ENCODE data around the gene CBY3. TPM values are rescaled to one million over a fixed set of nuclear protein-coding genes. Genes with fewer than 3 reads are reported as not detected.

CBY3 gene
- total RNA-seq, result 0.23 TPM in 1 of 2 replicates, not detected in the other

GRCh38 chr5:179680780-179681401 is at the start of gene CBY3:
Gene CBY3, minus strand, starts transcription at chr5:179681034. Its CDS starts 116 bp downstream, at chr5:179680918.

DNA sequence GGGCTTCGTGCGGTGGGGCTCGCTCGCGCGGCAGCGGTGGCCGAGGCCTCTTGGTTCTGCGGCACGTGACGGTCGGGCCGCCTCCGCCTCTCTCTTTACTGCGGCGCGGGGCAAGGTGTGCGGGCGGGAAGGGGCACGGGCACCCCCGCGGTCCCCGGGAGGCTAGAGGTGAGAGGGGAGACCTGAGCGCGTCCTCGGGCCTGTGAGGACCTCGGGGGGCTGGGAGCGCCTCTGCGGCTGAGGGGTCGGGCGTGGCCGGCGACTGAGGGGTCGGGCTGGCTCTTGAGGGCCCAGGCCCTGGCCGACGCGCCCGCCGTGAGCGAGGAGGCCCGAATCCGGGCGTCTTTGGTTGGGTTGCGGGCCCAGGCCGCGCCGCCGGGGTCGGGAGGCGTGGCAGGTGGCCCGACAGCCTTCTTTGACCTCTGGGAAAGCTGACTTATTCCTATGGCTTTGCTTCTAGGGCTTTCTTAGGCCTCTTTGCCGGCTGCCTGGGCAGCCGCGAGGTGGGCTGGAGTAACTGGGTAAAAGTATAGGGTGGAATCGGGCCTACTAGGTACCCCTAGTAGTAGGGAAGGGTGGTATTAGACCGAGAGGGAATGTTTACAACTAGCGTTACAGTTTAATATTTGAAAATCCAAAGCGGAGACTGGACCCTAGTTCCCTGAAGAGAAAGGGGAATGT is 18.2 kb upstream of the CBY3 start, which contains the start of gene CANX:
Gene CANX, plus strand, starts transcription at position 33 of the 681 bp plus-strand sequence. CDS start 6,715 bp downstream, outside the sequence.

Other genes starting within 250 kb of the CBY3 start
- gene RUFY1, start 130.5 kb downstream of the CBY3 start, total RNA-seq, result 45.4 and 63.3 TPM in 2 replicates
- 443 and 574 TPM in 2 replicates for gene HNRNPH1, start 57.4 kb downstream of the CBY3 start, total RNA-seq
- gene CANX, start 17.9 kb upstream of the CBY3 start, total RNA-seq, result 1,153 and 1,230 TPM in 2 replicates
- gene MAML1, start 51.8 kb upstream of the CBY3 start, total RNA-seq, result 6.5 and 9.9 TPM in 2 replicates
- gene LTC4S, start 113.0 kb upstream of the CBY3 start, total RNA-seq, result 0.59 and 1.0 TPM in 2 replicates
- gene MGAT4B, start 125.8 kb upstream of the CBY3 start, total RNA-seq, result 154 and 261 TPM in 2 replicates
- 861 and 954 TPM in 2 replicates for gene SQSTM1, start 139.9 kb upstream of the CBY3 start, total RNA-seq
- 11.0 and 14.5 TPM in 2 replicates for gene MRNIP, start 177.8 kb upstream of the CBY3 start, total RNA-seq
- gene TBC1D9B, start 226.9 kb upstream of the CBY3 start, total RNA-seq, result 52.9 and 90.9 TPM in 2 replicates

Data from smooth muscle cell of the umbilical artery (primary cell).